Gastrocnemius medialis (tissue), 4 donors: ENCODE measurements around the gene GUCY1A1. TPM values are rescaled to one million over a fixed set of nuclear protein-coding genes. Genes with fewer than 3 reads are reported as not detected.

Experiments
- ATAC-seq, 2 donors: fragments of 150-250 bp; one replicate each; pipeline ENCODE4 v1.9.1; 2016
- DNase-seq, 2 donors: peaks; one replicate each; pipeline ENCODE4 v3.0.0-alpha.2; 2019
- H3K27ac ChIP-seq, 4 donors: fragments of 200-600 bp; sonication (generic); 1 replicate in 1 of 4; 2 replicates in 3 of 4; pipeline ENCODE4 v1.5.1; 2016 to 2018; ENCODE audit warnings: mild to moderate bottlenecking in 2 of 4, moderate library complexity in 1 of 4
- H3K27me3 ChIP-seq, 3 donors: fragments of 200-600 bp; sonication (generic) in 2 of 3; 1 replicate in 1 of 3; 2 replicates in 2 of 3; pipeline versions ENCODE4 v1.5.1 to v1.6.0; 2016 to 2019; ENCODE audit warnings: mild to moderate bottlenecking in 1 of 3, moderate library complexity in 1 of 3
- H3K36me3 ChIP-seq, 2 donors: fragments of 200-600 bp; sonication (generic) in 1 of 2; one replicate each; pipeline ENCODE4 v1.5.1; 2017 to 2018
- H3K4me1 ChIP-seq, 2 donors: fragments of 200-600 bp; sonication (generic) in 1 of 2; one replicate each; pipeline ENCODE4 v1.5.1; 2016 to 2017; ENCODE audit warnings: mild to moderate bottlenecking in 2 of 2
- H3K4me3 ChIP-seq, 4 donors: fragments of 200-600 bp; sonication (generic) in 3 of 4; 1 replicate in 1 of 4; 2 replicates in 3 of 4; pipeline ENCODE4 v1.5.1; 2016 to 2019; ENCODE audit warnings: mild to moderate bottlenecking in 2 of 4
- H3K9me3 ChIP-seq, 3 donors: fragments of 200-600 bp; sonication (generic) in 2 of 3; 1 replicate in 1 of 3; 2 replicates in 2 of 3; pipeline ENCODE4 v1.5.1; 2016 to 2019
- POLR2A ChIP-seq, 2 donors: fragments of 450-650 bp; IDR thresholded peaks; one replicate each; pipeline ENCODE4 v1.6.1; 2017; ENCODE audit warnings: antibody characterized with exemption in 2 of 2, mild to moderate bottlenecking in 2 of 2, moderate library complexity in 2 of 2
- in situ Hi-C, 4 donors: fragments of 200-750 bp; cut with MboI; loops; one replicate each; pipeline versions ENCODE4 v1.15.0 to v1.8.0; 2017; ENCODE audit warnings: low sequenced_read_pairs in 4 of 4
- intact Hi-C: fragments of 100-400 bp; cut with DNase I; formaldehyde crosslinking; loops from one replicate; pipeline ENCODE4 v1.15.1; 2023; ENCODE audit warnings: low total_unique reads
- total RNA-seq, 4 donors: library from RNA; depleted of rRNA; stranded (reverse); fragments of >200 nt; gene quantifications; one replicate each; pipeline versions ENCODE4 v1.1.0 to v1.2.3, GENCODE V29; 2016
- TF ChIP-seq, protein P1 (sequence below), 5 experiments: fragments of 450-650 bp in 3 of 5; fragments of 200-600 bp in 2 of 5; sonication (generic) in 2 of 5; IDR thresholded peaks in 4 of 5; conservative IDR thresholded peaks in 1 of 5; 1 replicate in 4 of 5; 2 replicates in 1 of 5; pipeline ENCODE4 v1.5.1; 2016 to 2019; ENCODE audit warnings: antibody characterized with exemption in 5 of 5, mild to moderate bottlenecking in 3 of 5, moderate library complexity in 3 of 5

GUCY1A1 gene
- total RNA-seq, 4 donors from 2014 or later, result 5.8 to 15.5 (median 9.6) TPM

DNA sequence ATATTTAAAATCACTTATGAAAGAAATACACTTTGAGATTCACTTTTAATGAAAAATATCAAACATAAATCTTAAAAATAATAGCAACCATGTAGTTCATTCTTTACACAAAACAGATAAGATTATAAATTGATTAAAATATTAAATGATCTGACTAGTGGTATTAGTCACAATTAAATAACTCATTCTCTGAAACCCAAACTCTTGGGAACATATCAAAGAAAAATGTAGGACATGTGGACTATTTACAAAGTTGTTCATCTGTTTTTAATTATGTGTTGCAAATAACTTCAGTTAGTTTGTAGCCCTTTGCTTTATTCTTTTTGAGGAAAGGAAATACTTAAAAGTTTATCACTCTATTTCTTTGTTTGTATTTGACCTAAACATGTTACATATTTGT, 9.5 kb upstream of the GUCY1A1 start:
- no peak for ATAC-seq
- in situ Hi-C loops (no loop called here), intact Hi-C loops (no loop called here)
- DNase-seq, result no peak
- Histone ChIP-seq H3K27me3 (no peaks in the 10 kb centered on the region), H3K36me3 (no peaks in the 10 kb centered on the region), H3K4me1 (no peaks in the 10 kb centered on the region), H3K27ac (no peak overlapping the region), H3K4me3 (no peak overlapping the region), H3K9me3 (no peaks in the 10 kb centered on the region)
- no peak for TF ChIP-seq POLR2A (IDR thresholded peaks at IDR 0.05)
- TF ChIP-seq, protein P1, sequence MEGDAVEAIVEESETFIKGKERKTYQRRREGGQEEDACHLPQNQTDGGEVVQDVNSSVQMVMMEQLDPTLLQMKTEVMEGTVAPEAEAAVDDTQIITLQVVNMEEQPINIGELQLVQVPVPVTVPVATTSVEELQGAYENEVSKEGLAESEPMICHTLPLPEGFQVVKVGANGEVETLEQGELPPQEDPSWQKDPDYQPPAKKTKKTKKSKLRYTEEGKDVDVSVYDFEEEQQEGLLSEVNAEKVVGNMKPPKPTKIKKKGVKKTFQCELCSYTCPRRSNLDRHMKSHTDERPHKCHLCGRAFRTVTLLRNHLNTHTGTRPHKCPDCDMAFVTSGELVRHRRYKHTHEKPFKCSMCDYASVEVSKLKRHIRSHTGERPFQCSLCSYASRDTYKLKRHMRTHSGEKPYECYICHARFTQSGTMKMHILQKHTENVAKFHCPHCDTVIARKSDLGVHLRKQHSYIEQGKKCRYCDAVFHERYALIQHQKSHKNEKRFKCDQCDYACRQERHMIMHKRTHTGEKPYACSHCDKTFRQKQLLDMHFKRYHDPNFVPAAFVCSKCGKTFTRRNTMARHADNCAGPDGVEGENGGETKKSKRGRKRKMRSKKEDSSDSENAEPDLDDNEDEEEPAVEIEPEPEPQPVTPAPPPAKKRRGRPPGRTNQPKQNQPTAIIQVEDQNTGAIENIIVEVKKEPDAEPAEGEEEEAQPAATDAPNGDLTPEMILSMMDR (IDR thresholded peaks at IDR 0.05 in 4 of 5, conservative IDR thresholded peaks at IDR 0.05 in 1 of 5), result no peak

DNA sequence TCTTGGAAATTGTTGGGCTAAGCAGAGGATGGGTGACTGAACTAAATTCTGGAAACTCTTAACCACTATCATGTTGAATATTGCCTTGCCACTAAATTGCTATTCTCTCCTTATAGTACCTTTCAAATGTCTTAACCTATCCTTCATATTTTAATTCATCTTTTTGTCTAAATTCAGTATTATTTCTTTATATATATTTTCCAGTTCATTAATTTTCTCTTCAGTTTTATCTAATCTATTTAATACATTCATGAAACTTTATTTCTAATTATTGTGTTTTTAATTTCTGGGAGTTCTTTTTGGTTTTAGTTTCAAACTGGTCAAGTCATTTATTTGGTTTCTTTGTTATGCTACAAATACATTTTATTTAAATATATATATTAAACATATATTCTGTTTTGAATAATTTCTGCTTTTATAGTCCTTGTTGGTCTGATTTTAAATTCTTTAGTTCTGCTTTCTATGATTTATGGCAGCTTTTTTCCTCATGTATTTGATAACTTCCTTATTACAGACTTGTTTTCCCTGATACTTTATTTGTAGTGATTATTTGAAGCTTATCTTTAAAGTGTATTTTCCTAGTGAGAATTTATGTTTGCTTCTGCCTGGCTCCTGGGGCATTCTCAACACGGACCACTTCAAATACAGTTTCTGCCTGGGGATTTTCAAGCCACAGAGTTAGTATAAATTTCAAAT, 8.5 kb upstream of the GUCY1A1 start:
- in situ Hi-C loops (no loop called here), intact Hi-C loops (no loop called here)
- H3K9me3 ChIP-seq, result no peaks in the 10 kb centered on the region
- DNase-seq (no peak), ATAC-seq (no peak)
- H3K36me3 ChIP-seq, result no peaks in the 10 kb centered on the region
- no peak overlapping the region for H3K27ac ChIP-seq
- no peak overlapping the region for H3K4me3 ChIP-seq
- H3K4me1 ChIP-seq, result no peaks in the 10 kb centered on the region
- no peak for TF ChIP-seq POLR2A (IDR thresholded peaks at IDR 0.05)
- TF ChIP-seq, protein P1 (IDR thresholded peaks at IDR 0.05 in 4 of 5, conservative IDR thresholded peaks at IDR 0.05 in 1 of 5), result no peak
- no peaks in the 10 kb centered on the region for H3K27me3 ChIP-seq

DNA sequence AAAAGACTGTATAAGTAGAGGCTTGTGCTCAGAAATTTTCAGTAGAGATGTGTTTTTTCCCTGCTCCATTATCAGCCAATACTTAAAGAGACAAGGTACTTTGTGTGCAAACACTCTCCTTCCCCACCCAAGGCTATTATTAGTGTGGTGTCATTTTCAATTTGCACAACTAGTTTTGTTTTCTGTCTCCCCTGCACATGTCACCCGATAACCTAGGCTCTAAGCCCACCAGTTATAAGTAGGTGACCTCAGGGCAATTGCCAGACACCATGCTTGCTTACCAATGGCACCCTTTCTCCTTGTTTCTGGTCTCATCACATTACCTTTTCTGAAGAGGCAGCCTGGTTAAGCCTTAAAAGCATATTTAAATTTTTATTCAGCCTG, 8.0 kb upstream of the GUCY1A1 start:
- H3K27me3 ChIP-seq, result no peaks in the 10 kb centered on the region
- intact Hi-C loops (no loop called here), in situ Hi-C loops (no loop called here)
- TF ChIP-seq, protein P1 (IDR thresholded peaks at IDR 0.05 in 4 of 5, conservative IDR thresholded peaks at IDR 0.05 in 1 of 5), result no peak
- TF ChIP-seq POLR2A (IDR thresholded peaks at IDR 0.05), result no peak
- H3K4me3 ChIP-seq, result no peak overlapping the region
- no peak overlapping the region for H3K27ac ChIP-seq
- H3K4me1 ChIP-seq, result no peaks in the 10 kb centered on the region
- no peaks in the 10 kb centered on the region for H3K9me3 ChIP-seq
- DNase-seq (no peak), ATAC-seq (no peak)
- no peaks in the 10 kb centered on the region for H3K36me3 ChIP-seq

DNA sequence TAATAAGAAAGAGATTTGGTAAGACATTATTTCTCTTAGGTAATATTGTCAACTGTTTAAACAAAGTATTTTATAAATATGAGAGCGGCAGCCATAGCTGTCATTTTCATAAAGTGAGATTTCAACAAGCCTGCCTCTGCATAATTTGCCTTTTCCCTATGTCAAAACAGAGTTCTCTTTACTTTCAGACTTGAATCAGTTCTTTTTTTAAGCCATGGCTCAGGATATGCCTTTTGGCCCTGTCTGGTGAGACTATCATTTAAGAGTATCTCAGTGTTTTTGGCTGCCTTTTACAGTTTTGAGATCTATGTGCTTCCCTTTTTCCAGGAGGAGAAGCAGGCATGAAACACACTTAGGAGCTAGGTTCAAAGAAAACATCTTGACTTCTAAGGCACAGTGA, 7.5 kb upstream of the GUCY1A1 start:
- Histone ChIP-seq H3K36me3 (no peaks in the 10 kb centered on the region), H3K4me1 (no peaks in the 10 kb centered on the region), H3K4me3 (no peak overlapping the region), H3K9me3 (no peaks in the 10 kb centered on the region), H3K27me3 (no peaks in the 10 kb centered on the region), H3K27ac (no peak overlapping the region)
- DNase-seq (no peak), ATAC-seq (no peak)
- intact Hi-C loops (no loop called here), in situ Hi-C loops (no loop called here)
- TF ChIP-seq, protein P1 (IDR thresholded peaks at IDR 0.05 in 4 of 5, conservative IDR thresholded peaks at IDR 0.05 in 1 of 5), result no peak
- TF ChIP-seq POLR2A (IDR thresholded peaks at IDR 0.05), result no peak

DNA sequence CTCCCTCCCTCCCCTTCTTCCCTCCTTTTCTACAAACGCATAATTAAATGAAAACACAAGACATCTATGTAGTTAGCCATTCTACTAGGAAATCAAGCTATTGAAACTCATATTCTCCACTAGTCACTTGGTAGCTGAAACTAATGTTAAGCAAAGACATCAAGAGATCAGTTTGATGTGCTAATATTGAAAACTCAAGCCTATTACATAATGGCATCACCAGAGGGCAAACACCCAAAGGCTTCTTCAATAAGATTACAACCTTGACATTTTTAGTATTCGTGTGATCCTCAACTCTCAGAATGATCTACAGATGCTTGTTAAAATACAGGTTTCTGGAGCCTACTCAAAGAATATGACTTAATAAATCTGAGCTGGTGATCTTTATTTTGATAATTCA, 6.2 kb upstream of the GUCY1A1 start:
- no peak overlapping the region for H3K4me3 ChIP-seq
- no peak overlapping the region for H3K27ac ChIP-seq
- H3K27me3 ChIP-seq, result no peaks in the 10 kb centered on the region
- DNase-seq (no peak), ATAC-seq (no peak)
- no peaks in the 10 kb centered on the region for H3K36me3 ChIP-seq
- no peaks in the 10 kb centered on the region for H3K4me1 ChIP-seq
- in situ Hi-C loops (no loop called here), intact Hi-C loops (no loop called here)
- no peak for TF ChIP-seq POLR2A (IDR thresholded peaks at IDR 0.05)
- TF ChIP-seq, protein P1 (IDR thresholded peaks at IDR 0.05 in 4 of 5, conservative IDR thresholded peaks at IDR 0.05 in 1 of 5), result no peak
- H3K9me3 ChIP-seq, result no peaks in the 10 kb centered on the region
